HG02588 (cell line): ENCODE measurements around the gene GPC6.

Experiments used
- ATAC-seq: cut with Tn5 transposase; IDR thresholded peaks from one replicate; pipeline ENCODE4 v1.9.1; 2021; ENCODE audit warnings: mild to moderate bottlenecking, moderate library complexity; ENCODE audit not compliant: unreplicated experiment

Gene GPC6

GRCh38 chr13:93882086-93882651 is 655.6 kb downstream of the GPC6 start:
- no peak for ATAC-seq

- no peak for ATAC-seq
Measured at GRCh38 chr13:93889430-93889951, 662.9 kb downstream of the GPC6 start.

- ATAC-seq = no peak
Measured at GRCh38 chr13:93899981-93900380, 673.4 kb downstream of the GPC6 start.

- ATAC-seq = no peak
Measured at GRCh38 chr13:93900731-93901130, 674.1 kb downstream of the GPC6 start.

- no peak for ATAC-seq
Measured at GRCh38 chr13:93903909-93904308, 677.3 kb downstream of the GPC6 start.

- ATAC-seq = no peak
Measured at GRCh38 chr13:93915269-93915809, 688.7 kb downstream of the GPC6 start.

- no peak for ATAC-seq
Measured at GRCh38 chr13:93922063-93922855, 695.7 kb downstream of the GPC6 start.

GRCh38 chr13:93925990-93926389 is 699.4 kb downstream of the GPC6 start:
- no peak for ATAC-seq

- no peak for ATAC-seq
Measured at GRCh38 chr13:93926425-93926824, 699.8 kb downstream of the GPC6 start.

GRCh38 chr13:93927431-93927830 is 700.8 kb downstream of the GPC6 start:
- ATAC-seq = no peak

GRCh38 chr13:93932901-93933300 is 706.3 kb downstream of the GPC6 start:
- no peak for ATAC-seq

GRCh38 chr13:93936901-93937300 is 710.3 kb downstream of the GPC6 start:
- no peak for ATAC-seq

GRCh38 chr13:93941444-93941843 is 714.8 kb downstream of the GPC6 start:
- ATAC-seq = no peak

- ATAC-seq = no peak
Measured at GRCh38 chr13:93942016-93942415, 715.4 kb downstream of the GPC6 start.

- no peak for ATAC-seq
Measured at GRCh38 chr13:93945621-93946020, 719.0 kb downstream of the GPC6 start.

- no peak for ATAC-seq
Measured at GRCh38 chr13:93946994-93947393, 720.4 kb downstream of the GPC6 start.

GRCh38 chr13:93947651-93948050 is 721.0 kb downstream of the GPC6 start:
- ATAC-seq = no peak

GRCh38 chr13:93948162-93948922 is 721.7 kb downstream of the GPC6 start:
- no peak for ATAC-seq

- no peak for ATAC-seq
Measured at GRCh38 chr13:93951108-93951507, 724.5 kb downstream of the GPC6 start.

- no peak for ATAC-seq
Measured at GRCh38 chr13:93951951-93952350, 725.3 kb downstream of the GPC6 start.

GRCh38 chr13:93953841-93954240 is 727.2 kb downstream of the GPC6 start:
- ATAC-seq = no peak
